ENCODE results near the gene FGA. TPM values are rescaled to one million over a fixed set of nuclear protein-coding genes. Genes with fewer than 3 reads are reported as not detected.

Gene FGA
- total and polyA plus RNA-seq, 2 donors from 2014 or later = 5.3 to 6.1 TPM

DNA sequence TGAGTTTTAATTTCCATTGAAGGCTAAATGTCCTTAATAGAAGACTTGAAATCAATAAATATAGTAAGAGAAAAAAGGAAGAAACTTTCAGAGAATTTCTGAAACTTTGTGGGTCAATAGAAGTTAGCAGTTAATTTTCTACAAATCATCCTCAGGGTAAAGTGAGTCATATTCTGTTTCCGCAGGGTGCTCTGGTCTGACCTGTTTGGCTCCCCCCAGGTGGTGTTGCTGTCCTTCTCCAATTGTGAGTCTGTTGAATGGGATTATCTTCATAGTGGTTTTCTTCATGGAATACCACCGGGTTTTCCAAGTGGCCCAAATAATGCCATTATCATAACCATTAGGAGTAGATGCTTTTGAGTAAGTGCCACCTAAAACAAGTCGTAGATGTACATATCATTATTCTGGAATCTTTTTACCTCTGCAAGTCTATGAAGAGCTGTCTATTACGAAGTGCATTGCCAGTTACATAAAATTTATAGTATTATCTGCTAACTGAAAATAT lies 14.2 kb upstream of the FGA start:
- Histone ChIP-seq H3K9me3 (ENCODE audit: control insufficient read depth in 2 of 3, insufficient read depth in 1 of 3, low read length in 3 of 3) (no peaks in the 10 kb centered on the region), H3K4me1 (ENCODE audit: control insufficient read depth in 2 of 3, insufficient read depth in 2 of 3, low read depth in 1 of 3, low read length in 3 of 3) (no peaks in the 10 kb centered on the region), H3K4me3 (ENCODE audit: low read length in 3 of 3) (no peak overlapping the region), H3K27me3 (ENCODE audit: control insufficient read depth, insufficient read depth, low read length) (no peaks in the 10 kb centered on the region), H3K36me3 (ENCODE audit: control insufficient read depth in 2 of 3, insufficient read depth in 3 of 3, low read length in 3 of 3) (no peaks in the 10 kb centered on the region), H3K27ac (ENCODE audit: low read depth in 2 of 2, low read length in 2 of 2) (no peak overlapping the region), H3K9ac (ENCODE audit: low read length in 3 of 3) (no peak overlapping the region)
- FAIRE-seq (no peak), DNase-seq (no peak)
- intact Hi-C loops (cut with DNase I) = no loop called here
- TF ChIP-seq, protein P1, sequence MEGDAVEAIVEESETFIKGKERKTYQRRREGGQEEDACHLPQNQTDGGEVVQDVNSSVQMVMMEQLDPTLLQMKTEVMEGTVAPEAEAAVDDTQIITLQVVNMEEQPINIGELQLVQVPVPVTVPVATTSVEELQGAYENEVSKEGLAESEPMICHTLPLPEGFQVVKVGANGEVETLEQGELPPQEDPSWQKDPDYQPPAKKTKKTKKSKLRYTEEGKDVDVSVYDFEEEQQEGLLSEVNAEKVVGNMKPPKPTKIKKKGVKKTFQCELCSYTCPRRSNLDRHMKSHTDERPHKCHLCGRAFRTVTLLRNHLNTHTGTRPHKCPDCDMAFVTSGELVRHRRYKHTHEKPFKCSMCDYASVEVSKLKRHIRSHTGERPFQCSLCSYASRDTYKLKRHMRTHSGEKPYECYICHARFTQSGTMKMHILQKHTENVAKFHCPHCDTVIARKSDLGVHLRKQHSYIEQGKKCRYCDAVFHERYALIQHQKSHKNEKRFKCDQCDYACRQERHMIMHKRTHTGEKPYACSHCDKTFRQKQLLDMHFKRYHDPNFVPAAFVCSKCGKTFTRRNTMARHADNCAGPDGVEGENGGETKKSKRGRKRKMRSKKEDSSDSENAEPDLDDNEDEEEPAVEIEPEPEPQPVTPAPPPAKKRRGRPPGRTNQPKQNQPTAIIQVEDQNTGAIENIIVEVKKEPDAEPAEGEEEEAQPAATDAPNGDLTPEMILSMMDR (IDR thresholded peaks at IDR 0.05; ENCODE audit: borderline replicate concordance, extremely low read depth, insufficient read depth) = no peak

DNA sequence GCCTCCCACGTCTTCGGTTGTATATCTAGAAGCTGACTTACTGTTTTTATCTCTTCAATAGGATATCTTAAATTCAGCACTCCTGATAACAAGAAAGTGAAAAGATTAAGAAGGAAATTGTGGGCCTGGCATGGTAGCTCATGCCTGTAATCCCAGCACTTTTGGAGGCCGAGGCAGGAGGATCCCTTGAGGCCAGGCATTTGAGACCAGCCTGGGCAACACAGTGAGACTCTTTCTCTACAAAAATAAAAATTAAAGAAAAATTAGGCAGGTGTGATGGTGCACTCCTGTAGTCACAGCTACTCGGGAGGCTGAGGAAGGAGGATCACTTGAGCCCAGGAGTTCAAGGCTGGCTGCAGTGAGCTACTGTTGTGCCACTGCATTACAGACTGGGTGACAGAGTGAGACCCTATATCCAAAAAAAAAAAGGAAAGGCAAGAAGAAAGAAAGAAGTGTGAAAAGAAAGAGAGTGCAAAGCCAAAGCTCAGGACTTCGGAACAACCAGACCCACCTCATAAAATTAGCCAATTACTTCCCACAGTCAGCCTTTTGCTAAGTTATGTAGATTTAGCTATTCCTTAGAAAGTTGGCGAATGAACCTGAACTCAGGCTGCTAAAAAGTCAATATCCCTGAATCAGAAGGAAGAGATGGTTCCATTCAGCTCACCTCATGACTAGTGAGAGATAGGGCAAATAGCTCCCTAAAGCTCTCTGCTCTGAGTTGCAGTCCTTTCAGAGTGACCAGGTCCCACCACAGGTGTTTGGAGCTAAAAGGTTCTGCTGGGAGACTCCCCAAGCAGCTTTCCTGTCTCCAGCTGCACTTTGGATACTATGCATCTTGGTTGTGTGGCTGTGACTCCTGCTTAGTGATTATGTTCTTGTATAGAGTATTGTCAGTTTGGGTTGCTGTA lies 12.7 kb upstream of the FGA start:
- Histone ChIP-seq H3K36me3 (ENCODE audit: control insufficient read depth in 2 of 3, insufficient read depth in 3 of 3, low read length in 3 of 3) (no peaks in the 10 kb centered on the region), H3K9me3 (ENCODE audit: control insufficient read depth in 2 of 3, insufficient read depth in 1 of 3, low read length in 3 of 3) (no peaks in the 10 kb centered on the region), H3K9ac (ENCODE audit: low read length in 3 of 3) (no peak overlapping the region), H3K4me3 (ENCODE audit: low read length in 3 of 3) (no peak overlapping the region), H3K27ac (ENCODE audit: low read depth in 2 of 2, low read length in 2 of 2) (no peak overlapping the region), H3K27me3 (ENCODE audit: control insufficient read depth, insufficient read depth, low read length) (no peaks in the 10 kb centered on the region), H3K4me1 (ENCODE audit: control insufficient read depth in 2 of 3, insufficient read depth in 2 of 3, low read depth in 1 of 3, low read length in 3 of 3) (no peaks in the 10 kb centered on the region)
- TF ChIP-seq, protein P1 (IDR thresholded peaks at IDR 0.05; ENCODE audit: borderline replicate concordance, extremely low read depth, insufficient read depth) = no peak
- FAIRE-seq (no peak), DNase-seq (no peak)
- intact Hi-C loops (cut with DNase I) = no loop called here

- no peak for FAIRE-seq
- no peak overlapping the region for H3K9ac ChIP-seq (ENCODE audit: low read length in 3 of 3)
- no peaks in the 10 kb centered on the region for H3K9me3 ChIP-seq (ENCODE audit: control insufficient read depth in 2 of 3, insufficient read depth in 1 of 3, low read length in 3 of 3)
- TF ChIP-seq, protein P1 (IDR thresholded peaks at IDR 0.05; ENCODE audit: borderline replicate concordance, extremely low read depth, insufficient read depth) = no peak
- no peak for DNase-seq
- H3K36me3 ChIP-seq (ENCODE audit: control insufficient read depth in 2 of 3, insufficient read depth in 3 of 3, low read length in 3 of 3) = no peaks in the 10 kb centered on the region
- no peak overlapping the region for H3K27ac ChIP-seq (ENCODE audit: low read depth in 2 of 2, low read length in 2 of 2)
- H3K4me3 ChIP-seq (ENCODE audit: low read length in 3 of 3) = no peak overlapping the region
- H3K27me3 ChIP-seq (ENCODE audit: control insufficient read depth, insufficient read depth, low read length) = no peaks in the 10 kb centered on the region
- intact Hi-C loops (cut with DNase I) = no loop called here
- no peaks in the 10 kb centered on the region for H3K4me1 ChIP-seq (ENCODE audit: control insufficient read depth in 2 of 3, insufficient read depth in 2 of 3, low read depth in 1 of 3, low read length in 3 of 3)
Observed at GRCh38 chr4:154602404-154603020, 12.0 kb upstream of the FGA start.

Data from kidney (tissue), 14 donors.